H9 (cell line): ENCODE measurements around the gene MYBPC2. TPM values are rescaled to one million over a fixed set of nuclear protein-coding genes. Genes with fewer than 3 reads are reported as not detected.
A peak's percentile ranks its signal among the peaks of the same experiment; 100 is the strongest.

Source experiments
- DNase-seq: peaks from one replicate; pipeline ENCODE4 v3.0.0-alpha.2; 2017
- H2AFZ ChIP-seq: one replicate; pipeline ENCODE4 v1.6.1; 2013; ENCODE audit warnings: mild to moderate bottlenecking, low read length, control low read depth, moderate library complexity
- H2AK5ac ChIP-seq: 2 replicates; pipeline ENCODE4 v1.6.1; 2013; ENCODE audit warnings: low read length, control low read depth, mixed read lengths; ENCODE audit not compliant: insufficient read length
- H2BK120ac ChIP-seq: one replicate; pipeline ENCODE4 v1.6.1; 2013; ENCODE audit warnings: low read depth, mild to moderate bottlenecking, low read length, control low read depth, inconsistent platforms; ENCODE audit not compliant: poor library complexity, severe bottlenecking
- H2BK12ac ChIP-seq: 2 replicates; pipeline ENCODE4 v1.6.1; 2013; ENCODE audit warnings: low read length, control low read depth, mixed read lengths, low read depth; ENCODE audit not compliant: insufficient read length
- H2BK15ac ChIP-seq: 2 replicates; pipeline ENCODE4 v1.6.1; 2013; ENCODE audit warnings: low read depth, low read length, control low read depth
- H2BK20ac ChIP-seq: one replicate; pipeline ENCODE4 v1.6.1; 2013; ENCODE audit warnings: low read depth, mild to moderate bottlenecking, low read length, control low read depth, inconsistent platforms; ENCODE audit not compliant: poor library complexity, severe bottlenecking
- H2BK5ac ChIP-seq: 2 replicates; pipeline ENCODE4 v1.6.1; 2013; ENCODE audit warnings: low read length, control low read depth, mixed read lengths; ENCODE audit not compliant: insufficient read length
- H3K14ac ChIP-seq: 2 replicates; pipeline ENCODE4 v1.6.1; 2013; ENCODE audit warnings: low read length, control low read depth; ENCODE audit not compliant: insufficient read depth
- H3K18ac ChIP-seq: 2 replicates; pipeline ENCODE4 v1.6.1; 2013; ENCODE audit warnings: low read depth, mild to moderate bottlenecking, mixed read lengths, low read length, control low read depth; ENCODE audit not compliant: insufficient read length
- H3K23ac ChIP-seq: 2 replicates; pipeline ENCODE4 v1.6.1; 2013; ENCODE audit warnings: low read length, control low read depth, mixed read lengths, low read depth; ENCODE audit not compliant: insufficient read length
- H3K23me2 ChIP-seq: 2 replicates; pipeline ENCODE4 v1.6.1; 2013; ENCODE audit warnings: low read depth, mild to moderate bottlenecking, mixed read lengths, low read length, control low read depth; ENCODE audit not compliant: insufficient read length, poor library complexity, severe bottlenecking
- H3K27ac ChIP-seq: 2 replicates; pipeline ENCODE4 v1.5.1; 2013; ENCODE audit warnings: low read length, control low read depth, mixed read lengths, low read depth; ENCODE audit not compliant: insufficient read length
- H3K27me3 ChIP-seq: 2 replicates; pipeline ENCODE4 v1.6.1; 2013; ENCODE audit warnings: low read length, control low read depth, inconsistent platforms; ENCODE audit not compliant: insufficient read depth
- H3K4ac ChIP-seq: 2 replicates; pipeline ENCODE4 v1.6.1; 2013; ENCODE audit warnings: low read depth, mild to moderate bottlenecking, control low read depth, inconsistent platforms, low read length, moderate library complexity
- H3K4me1 ChIP-seq: 2 replicates; pipeline ENCODE4 v1.6.1; 2013; ENCODE audit warnings: low read length, control low read depth, inconsistent platforms; ENCODE audit not compliant: insufficient read depth
- H3K4me2 ChIP-seq: 2 replicates; pipeline ENCODE4 v1.6.1; 2013; ENCODE audit warnings: low read length, control low read depth, mixed read lengths; ENCODE audit not compliant: insufficient read length, insufficient read depth
- H3K56ac ChIP-seq: 2 replicates; pipeline ENCODE4 v1.6.1; 2013; ENCODE audit warnings: low read depth, mild to moderate bottlenecking, mixed read lengths, low read length, control low read depth; ENCODE audit not compliant: insufficient read length
- H3K79me1 ChIP-seq: 2 replicates; pipeline ENCODE4 v1.6.1; 2013; ENCODE audit warnings: low read depth, mild to moderate bottlenecking, moderate library complexity, low read length, control low read depth, inconsistent platforms; ENCODE audit not compliant: insufficient read depth, poor library complexity, severe bottlenecking
- H3K79me2 ChIP-seq: 2 replicates; pipeline ENCODE4 v1.6.1; 2013; ENCODE audit warnings: low read length, control low read depth, inconsistent platforms; ENCODE audit not compliant: insufficient read depth
- H3K9ac ChIP-seq: 2 replicates; pipeline ENCODE4 v1.6.1; 2013; ENCODE audit warnings: low read length, control low read depth, mixed read lengths; ENCODE audit not compliant: insufficient read length; ENCODE audit errors: extremely low read depth
- H3K9me3 ChIP-seq: one replicate; pipeline ENCODE4 v1.6.1; 2013; ENCODE audit warnings: low read depth, low read length, inconsistent platforms; ENCODE audit not compliant: control insufficient read depth
- H3T11ph ChIP-seq: one replicate; pipeline ENCODE4 v1.6.1; 2013; ENCODE audit warnings: mild to moderate bottlenecking, low read length, control low read depth, inconsistent platforms
- H4K20me1 ChIP-seq: one replicate; pipeline ENCODE4 v1.6.1; 2013; ENCODE audit not compliant: control insufficient read depth, insufficient read length, insufficient read depth
- H4K5ac ChIP-seq: 2 replicates; pipeline ENCODE4 v1.6.1; 2013; ENCODE audit warnings: low read depth, mild to moderate bottlenecking, mixed read lengths, low read length, control low read depth; ENCODE audit not compliant: insufficient read length
- H4K8ac ChIP-seq: replicated peaks from 2 replicates; pipeline ENCODE4 v1.6.1; 2013; ENCODE audit warnings: low read length, control low read depth, mixed read lengths, low read depth; ENCODE audit not compliant: insufficient read length
- H4K91ac ChIP-seq: 2 replicates; pipeline ENCODE4 v1.6.1; 2013; ENCODE audit warnings: low read depth, mild to moderate bottlenecking, moderate library complexity, mixed read lengths, low read length, control low read depth; ENCODE audit not compliant: insufficient read length
- H3K27ac Mint-ChIP-seq, 3 experiments: 2 replicates in 2 of 3; 3 replicates in 1 of 3; pipeline ENCODE4 v1.8.0; 2020 to 2021; ENCODE audit warnings: mixed read lengths in 3 of 3, mild to moderate bottlenecking in 1 of 3, moderate library complexity in 1 of 3
- H3K27me3 Mint-ChIP-seq: 2 replicates; pipeline ENCODE4 v1.8.0; 2021; ENCODE audit warnings: low read depth, mild to moderate bottlenecking, moderate library complexity, mixed read lengths
- H3K36me3 Mint-ChIP-seq, 3 experiments: 2 replicates in 2 of 3; 3 replicates in 1 of 3; pipeline ENCODE4 v1.8.0; 2020 to 2021; ENCODE audit warnings: low read depth in 3 of 3, mixed read lengths in 3 of 3; ENCODE audit not compliant: insufficient read depth in 1 of 3
- H3K4me1 Mint-ChIP-seq, 2 experiments: 2 replicates each; pipeline ENCODE4 v1.8.0; 2020; ENCODE audit warnings: mixed read lengths in 2 of 2
- H3K4me3 Mint-ChIP-seq, 2 experiments: 2 replicates in 1 of 2; 3 replicates in 1 of 2; pipeline ENCODE4 v1.8.0; 2020 to 2021; ENCODE audit warnings: mild to moderate bottlenecking in 2 of 2, mixed read lengths in 2 of 2, moderate library complexity in 1 of 2
- H3K9me3 Mint-ChIP-seq, 2 experiments: 2 replicates in 1 of 2; 3 replicates in 1 of 2; pipeline ENCODE4 v1.8.0; 2020; ENCODE audit warnings: mild to moderate bottlenecking in 2 of 2, mixed read lengths in 2 of 2, moderate library complexity in 1 of 2
- CTCF ChIP-seq: fragments of 200-600 bp; sonication (generic); conservative IDR thresholded peaks from 3 replicates; pipeline ENCODE4 v1.8.0; 2021; ENCODE audit warnings: antibody characterized with exemption, mild to moderate bottlenecking
- WGBS: extraction: QIAGEN DNeasy Blood & Tissue Kit; methylation state at CpG from one replicate; pipeline ENCODE4 v1.1.7; 2013; ENCODE audit warnings: missing lambda C conversion rate, low lambda C conversion rate, mixed read lengths; ENCODE audit not compliant: insufficient read length; ENCODE audit errors: extremely low coverage; 5-methylcytosine and 5-hydroxymethylcytosine counted together
- total RNA-seq: library from RNA; stranded (reverse); gene quantifications from 2 replicates; pipeline ENCODE4 v1.2.1, GENCODE V29; 2021

The MYBPC2 gene
- total RNA-seq, 1 experiment from 2014 or later = 4.9 TPM

GRCh38 chr19:50494186-50495019, 61.7 kb downstream of the MYBPC2 start:
- Histone ChIP-seq H2AFZ (no peak overlapping the region), H2BK15ac (no peak overlapping the region), H3K4me2 (no peak overlapping the region), H3K27ac (no peak overlapping the region), H3K14ac (no peak overlapping the region; the same call in 1 of the 2 replicates), H3K9me3 (no peaks in the 10 kb centered on the region), H4K5ac (no peak overlapping the region), H4K20me1 (no peaks in the 10 kb centered on the region), H4K91ac (no peak overlapping the region), H3K23me2 (peaks cover 5% of the 10 kb centered on the region), H3K79me1 (no peaks in the 10 kb centered on the region), H3K79me2 (no peaks in the 10 kb centered on the region), H3K56ac (no peak overlapping the region), H2BK120ac (no peak overlapping the region), H2BK12ac (no peak overlapping the region), H3K9ac (no peak overlapping the region), H3K27me3 (peaks cover 26% of the 10 kb centered on the region; the same call in 1 of the 2 replicates), H3K4me1 (peaks cover 4% of the 10 kb centered on the region; the same call in 1 of the 2 replicates), H2AK5ac (no peak overlapping the region), H3K4ac (no peak overlapping the region), H3K18ac (no peak overlapping the region), H2BK20ac (no peak overlapping the region), H3K23ac (no peak overlapping the region), H3T11ph (no peak overlapping the region), H2BK5ac (no peak overlapping the region), H4K8ac (no peak overlapping the region)
- Mint-ChIP-seq H3K27me3 (peaks cover 69% of the 10 kb centered on the region), H3K4me3 (no peak overlapping the region; a peak in 1 of 5 replicates), H3K4me1 (peaks cover 20 to 29% of the 10 kb centered on the region in 2 experiments), H3K27ac (no peak overlapping the region), H3K36me3 (peaks cover 0 to 6% (median 3%) of the 10 kb centered on the region in 3 experiments; a peak in 4 of 7 replicates), H3K9me3 (peaks cover 6 to 13% of the 10 kb centered on the region in 2 experiments; a peak in 4 of 5 replicates)
- no peak for TF ChIP-seq CTCF
- DNase-seq = peak; percentile 13
- WGBS = no CpG with 5 or more reads among the region's 7 CpGs
